ENCODE data around the gene FSIP1. TPM values are rescaled to one million over a fixed set of nuclear protein-coding genes. Genes with fewer than 3 reads are reported as not detected.

The FSIP1 gene
- total RNA-seq, 1 donor from 2014 or later = 0.73 TPM

- no peak for DNase-seq (ENCODE audit: missing footprints)
- ATAC-seq = no peak
- intact Hi-C loops (cut with DNase I) = loop anchor here (5.0 kb wide), 5 partner anchors 93 to 878 kb away; no protein-coding TSS in a partner anchor
These were observed 197.8 kb downstream of the FSIP1 start for GRCh38 chr15:39584662-39585388.

- intact Hi-C loops (cut with DNase I) = loop anchor here (5.0 kb wide), 5 partner anchors 92 to 877 kb away; no protein-coding TSS in a partner anchor
These were observed 198.4 kb downstream of the FSIP1 start for GRCh38 chr15:39584266-39584659.

GRCh38 chr15:39583596-39584265 is 198.9 kb downstream of the FSIP1 start:
- DNase-seq (ENCODE audit: missing footprints) (no peak), ATAC-seq (no peak)
- intact Hi-C loops (cut with DNase I) = loop anchor here (5.0 kb wide), 5 partner anchors 91 to 876 kb away; no protein-coding TSS in a partner anchor

More at GRCh38 chr15:39584266-39584659, 198.4 kb downstream of the FSIP1 start:
- no peak for DNase-seq (ENCODE audit: missing footprints)
- no peak for ATAC-seq

- intact Hi-C loops (cut with DNase I) = loop anchor here (5.0 kb wide), 5 partner anchors 91 to 876 kb away; no protein-coding TSS in a partner anchor
These were observed 199.6 kb downstream of the FSIP1 start for GRCh38 chr15:39582977-39583595.

GRCh38 chr15:39582286-39582976 is 200.2 kb downstream of the FSIP1 start:
- DNase-seq (ENCODE audit: missing footprints) = no peak
- intact Hi-C loops (cut with DNase I) = loop anchor here (5.0 kb wide), 5 partner anchors 90 to 875 kb away; no protein-coding TSS in a partner anchor
- no peak for ATAC-seq

More at GRCh38 chr15:39582977-39583595, 199.6 kb downstream of the FSIP1 start:
- no peak for DNase-seq (ENCODE audit: missing footprints)
- no peak for ATAC-seq

GRCh38 chr15:39581793-39582285 is 200.8 kb downstream of the FSIP1 start:
- DNase-seq (ENCODE audit: missing footprints) (no peak), ATAC-seq (peak; percentile 51)
- intact Hi-C loops (cut with DNase I) = loop anchor here (2.0 to 5.0 kb wide), 6 partner anchors 90 to 875 kb away; no protein-coding TSS in a partner anchor

GRCh38 chr15:39581242-39581792 is 201.3 kb downstream of the FSIP1 start:
- intact Hi-C loops (cut with DNase I) = loop anchor here (2.0 to 5.0 kb wide), 6 partner anchors 89 to 874 kb away; no protein-coding TSS in a partner anchor
- ATAC-seq (peak; percentile 4), DNase-seq (ENCODE audit: missing footprints) (no peak)

GRCh38 chr15:39580485-39581241 is 202.0 kb downstream of the FSIP1 start, which contains the start of gene THBS1:
THBS1 (plus strand) TSS chr15:39581079; CDS start chr15:39581858, 779 bp downstream.
- peak; percentile 80 for ATAC-seq
- intact Hi-C loops (cut with DNase I) = loop anchor here (2.0 to 5.0 kb wide), 6 partner anchors 88 to 873 kb away; no protein-coding TSS in a partner anchor
- DNase-seq (ENCODE audit: missing footprints) = peak; percentile 90

GRCh38 chr15:39580117-39580484 is 202.5 kb downstream of the FSIP1 start:
- DNase-seq (ENCODE audit: missing footprints) = peak; percentile 95
- intact Hi-C loops (cut with DNase I) = loop anchor here (2.0 to 5.0 kb wide), 6 partner anchors 88 to 873 kb away; no protein-coding TSS in a partner anchor

GRCh38 chr15:39579487-39580116 is 203.0 kb downstream of the FSIP1 start:
- intact Hi-C loops (cut with DNase I) = loop anchor here (1.0 to 5.0 kb wide), 8 partner anchors 87 to 872 kb away; no protein-coding TSS in a partner anchor
- ATAC-seq = peak; percentile 67
- peak; percentile 79 for DNase-seq (ENCODE audit: missing footprints)

More at GRCh38 chr15:39580117-39580484, 202.5 kb downstream of the FSIP1 start:
- peak; percentile 92 for ATAC-seq

- ATAC-seq = no peak
- intact Hi-C loops (cut with DNase I) = loop anchor here (1.0 to 5.0 kb wide), 2 partner anchors 147 to 407 kb away; no protein-coding TSS in a partner anchor
- no peak for DNase-seq (ENCODE audit: missing footprints)
These were observed 203.7 kb downstream of the FSIP1 start for GRCh38 chr15:39578851-39579486.

GRCh38 chr15:39575180-39575579 is 207.5 kb downstream of the FSIP1 start:
- intact Hi-C loops (cut with DNase I) = loop anchor here (5.0 kb wide), 1 partner anchor 143 kb away; no protein-coding TSS in a partner anchor
- ATAC-seq (no peak), DNase-seq (ENCODE audit: missing footprints) (no peak)

GRCh38 chr15:39574427-39574826 is 208.2 kb downstream of the FSIP1 start:
- ATAC-seq (no peak), DNase-seq (ENCODE audit: missing footprints) (no peak)
- intact Hi-C loops (cut with DNase I) = no loop called here

GRCh38 chr15:39573844-39574243 is 208.8 kb downstream of the FSIP1 start:
- intact Hi-C loops (cut with DNase I) = no loop called here
- ATAC-seq = no peak
- no peak for DNase-seq (ENCODE audit: missing footprints)

- ATAC-seq = no peak
- intact Hi-C loops (cut with DNase I) = no loop called here
- no peak for DNase-seq (ENCODE audit: missing footprints)
These were observed 209.4 kb downstream of the FSIP1 start for GRCh38 chr15:39573287-39573686.

- DNase-seq (ENCODE audit: missing footprints) = no peak
- no peak for ATAC-seq
- intact Hi-C loops (cut with DNase I) = no loop called here
These were observed 216.8 kb downstream of the FSIP1 start for GRCh38 chr15:39565851-39566250.

Data from Right ventricle myocardium inferior (tissue), 1 donor.